ENCODE measurements around the gene LAMA2. TPM values are rescaled to one million over a fixed set of nuclear protein-coding genes. Genes with fewer than 3 reads are reported as not detected.

Gene LAMA2
- total RNA-seq, 1 experiment from 2014 or later = 8.2 TPM

DNA sequence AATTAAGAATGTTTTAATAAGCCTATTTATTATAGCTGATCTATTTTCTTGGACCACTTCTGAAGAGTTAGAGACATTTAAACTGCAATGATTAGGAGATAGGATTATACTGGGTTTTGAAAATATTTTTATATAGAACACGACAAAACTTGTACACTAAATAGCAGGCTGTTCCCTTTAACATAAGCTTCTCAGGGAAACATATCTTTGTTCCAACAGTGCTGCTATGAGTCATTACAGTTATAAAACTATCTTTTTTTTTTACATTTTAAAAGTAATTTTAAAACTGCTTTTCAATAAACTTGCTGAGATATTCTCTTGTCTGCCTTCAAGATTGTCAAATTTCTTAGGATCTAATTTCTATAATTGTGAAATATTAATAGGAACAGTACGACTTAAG is 438.0 kb downstream of the LAMA2 start (continued):
- TF ChIP-seq POLR2AphosphoS5 (IDR thresholded peaks at IDR 0.05; ENCODE audit: low read depth, low read length) (no peak), ELF1 (IDR thresholded peaks at IDR 0.05; ENCODE audit: borderline replicate concordance, low read depth) (no peak), ZNF274 (IDR thresholded peaks at IDR 0.05; ENCODE audit: low read depth, low read length) (no peak)

- POLR2A ChIA-PET = no interaction called here
- H3K4me2 ChIP-seq (ENCODE audit: low read length) = no peak overlapping the region
- BruUV-seq (replicated peaks) = no TSS peak
- no peaks in the 10 kb centered on the region for H4K20me1 ChIP-seq (ENCODE audit: insufficient read depth)
- H3K27ac ChIP-seq (ENCODE audit: low read depth, low read length) = no peak overlapping the region
- no peaks in the 10 kb centered on the region for H3K36me3 ChIP-seq (ENCODE audit: control insufficient read depth in 1 of 2, insufficient read depth in 2 of 2, low read length in 2 of 2)
- no peaks in the 10 kb centered on the region for H3K9me2 ChIP-seq (ENCODE audit: insufficient read depth)
- H3K9me3 ChIP-seq (ENCODE audit: control insufficient read depth in 1 of 2, insufficient read depth in 1 of 2, low read depth in 1 of 2, low read length in 2 of 2) = no peaks in the 10 kb centered on the region
- TF ChIP-seq CBX3 (IDR thresholded peaks at IDR 0.05; ENCODE audit: low read depth) (no peak), SIN3A (IDR thresholded peaks at IDR 0.05; ENCODE audit: low read depth) (no peak), SP1 (IDR thresholded peaks at IDR 0.05; ENCODE audit: low read depth) (no peak), EGR1 (IDR thresholded peaks at IDR 0.05; ENCODE audit: low read depth) (no peak)
- ATAC-seq (no peak), DNase-seq (ENCODE audit: low read depth, low spot score) (no peak)
- H3K4me1 ChIP-seq (ENCODE audit: control insufficient read depth in 1 of 2, insufficient read depth in 2 of 2, low read length in 2 of 2) = peaks cover 0 to 4% of the 10 kb centered on the region in 2 experiments; a peak in 1 of 4 replicates
- intact Hi-C loops (cut with micrococcal nuclease) = no loop called here
- no peak overlapping the region for H3K9ac ChIP-seq (ENCODE audit: low read length)
- CTCF ChIA-PET = no interaction called here
- no peak overlapping the region for H3K4me3 ChIP-seq (replicated peaks in 1 of 2; ENCODE audit: low read depth in 1 of 2, low read length in 2 of 2)
- no peaks in the 10 kb centered on the region for H3K79me2 ChIP-seq (ENCODE audit: insufficient read depth, low read length)
- RAD21 ChIA-PET (ENCODE audit: low non-redundant PET in 1 of 2, low total read pairs in 2 of 2, uncharacterized antibody in 2 of 2, unreplicated experiment in 2 of 2) = no interaction called here
- H3K27me3 ChIP-seq (ENCODE audit: insufficient read depth, low read length) = no peaks in the 10 kb centered on the region
- peak overlapping the region; percentile 42 for H2AFZ ChIP-seq (ENCODE audit: low read depth, low read length, poor library complexity, severe bottlenecking)
These were observed 438.4 kb downstream of the LAMA2 start for GRCh38 chr6:129321303-129321702.

GRCh38 chr6:129324345-129324744 is 441.4 kb downstream of the LAMA2 start:
- POLR2A ChIA-PET = no interaction called here
- H4K20me1 ChIP-seq (ENCODE audit: insufficient read depth) = no peaks in the 10 kb centered on the region
- RAD21 ChIA-PET (ENCODE audit: low non-redundant PET in 1 of 2, low total read pairs in 2 of 2, uncharacterized antibody in 2 of 2, unreplicated experiment in 2 of 2) = no interaction called here
- H3K9me2 ChIP-seq (ENCODE audit: insufficient read depth) = no peaks in the 10 kb centered on the region
- H2AFZ ChIP-seq (ENCODE audit: low read depth, low read length, poor library complexity, severe bottlenecking) = no peak overlapping the region
- DNase-seq (ENCODE audit: low read depth, low spot score) (no peak), ATAC-seq (no peak)
- no peaks in the 10 kb centered on the region for H3K36me3 ChIP-seq (ENCODE audit: control insufficient read depth in 1 of 2, insufficient read depth in 2 of 2, low read length in 2 of 2)
- no peaks in the 10 kb centered on the region for H3K27me3 ChIP-seq (ENCODE audit: insufficient read depth, low read length)
- H3K4me2 ChIP-seq (ENCODE audit: low read length) = no peak overlapping the region
- H3K4me3 ChIP-seq (replicated peaks in 1 of 2; ENCODE audit: low read depth in 1 of 2, low read length in 2 of 2) = no peak overlapping the region
- no peaks in the 10 kb centered on the region for H3K4me1 ChIP-seq (ENCODE audit: control insufficient read depth in 1 of 2, insufficient read depth in 2 of 2, low read length in 2 of 2)
- CTCF ChIA-PET = no interaction called here
- H3K9ac ChIP-seq (ENCODE audit: low read length) = no peak overlapping the region
- no peaks in the 10 kb centered on the region for H3K79me2 ChIP-seq (ENCODE audit: insufficient read depth, low read length)
- no TSS peak for BruUV-seq (replicated peaks)
- no peak overlapping the region for H3K27ac ChIP-seq (ENCODE audit: low read depth, low read length)
- TF ChIP-seq EZH2 (IDR thresholded peaks at IDR 0.05) = no peak
- TF ChIP-seq FOSL1 (IDR thresholded peaks at IDR 0.05; ENCODE audit: low read depth) = no peak
- TF ChIP-seq MAX (IDR thresholded peaks at IDR 0.05) = no peak
- H3K9me3 ChIP-seq (ENCODE audit: control insufficient read depth in 1 of 2, insufficient read depth in 1 of 2, low read depth in 1 of 2, low read length in 2 of 2) = no peaks in the 10 kb centered on the region
- intact Hi-C loops (cut with micrococcal nuclease) = no loop called here
